ENCODE measurements around the gene BEST2.

Gene BEST2

DNA sequence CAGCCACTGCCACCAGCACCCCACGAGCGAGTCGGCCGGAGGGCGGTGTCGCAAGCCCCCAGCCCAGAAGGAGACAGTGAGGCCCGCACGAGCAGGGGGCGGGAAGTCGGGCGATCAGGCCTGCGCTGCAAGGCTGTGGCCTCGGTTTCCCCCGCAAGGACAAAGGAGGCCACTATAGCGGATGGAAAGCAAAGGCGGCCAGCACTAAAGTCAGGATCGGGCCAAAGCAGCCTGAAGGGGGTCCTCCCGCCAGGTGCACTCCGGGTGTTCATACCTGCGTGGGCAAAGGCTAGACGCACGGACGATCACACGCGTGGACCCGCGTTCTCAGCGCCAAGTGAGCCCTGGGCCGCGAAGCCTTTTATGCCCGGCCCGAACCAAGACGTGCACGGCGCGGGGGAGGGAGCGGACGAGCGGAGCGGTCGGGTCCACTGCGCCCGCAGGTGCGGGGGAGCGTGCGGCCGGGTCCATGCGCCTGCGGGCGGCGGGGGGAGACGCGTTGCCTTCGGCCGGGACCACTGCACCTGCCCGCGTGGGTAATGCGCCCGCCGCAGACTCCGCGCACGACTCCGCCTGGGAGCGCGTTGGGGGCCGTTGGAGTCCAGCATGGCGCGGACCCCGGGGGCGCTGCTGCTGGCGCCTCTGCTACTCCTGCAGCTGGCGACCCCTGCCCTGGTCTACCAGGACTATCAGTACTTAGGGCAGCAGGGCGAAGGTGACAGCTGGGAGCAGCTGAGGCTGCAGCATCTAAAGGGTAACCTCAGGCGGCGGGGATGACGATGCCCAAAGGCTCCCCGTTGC, 50.1 kb downstream of the BEST2 start, which contains the start of the genes PRDX2 and THSD8:
Gene PRDX2 (minus strand): TSS at position 335 of the 801 bp plus-strand sequence. CDS start 539 bp downstream, outside the sequence.
Gene THSD8 (plus strand): TSS at position 604 of the 801 bp plus-strand sequence. CDS start 3 bp downstream, at position 607.
- peak; percentile 76 for DNase-seq

GRCh38 chr19:12802267-12803106, 50.9 kb downstream of the BEST2 start:
- DNase-seq = no peak

DNA sequence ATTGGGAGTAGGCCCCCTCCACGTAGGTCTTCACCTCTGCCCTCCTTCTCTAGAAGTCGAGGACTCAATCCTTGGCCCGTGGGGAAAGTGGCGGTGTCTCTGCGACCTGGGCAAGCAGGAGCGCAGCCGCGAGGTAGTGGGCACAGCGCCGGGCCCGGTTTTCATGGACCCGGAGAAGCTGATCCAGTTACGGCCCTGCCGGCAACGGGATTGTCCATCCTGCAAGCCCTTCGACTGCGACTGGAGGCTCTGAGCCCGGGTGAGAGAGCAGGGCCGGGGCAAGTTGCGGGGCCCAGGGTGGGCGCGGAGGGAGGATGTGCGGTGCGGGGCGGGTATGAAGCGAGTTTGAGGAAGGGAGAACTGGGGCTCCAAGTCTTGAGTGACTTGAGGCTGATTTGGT, 52.5 kb downstream of the BEST2 start:
- no peak for DNase-seq

- DNase-seq = peak; percentile 87
Observed at GRCh38 chr19:12806242-12807081, 54.9 kb downstream of the BEST2 start, which contains the start of gene RNASEH2A. RNASEH2A (plus strand) TSS chr19:12806584; CDS start chr19:12806674, 90 bp downstream.
